CD14-positive monocyte (primary cell): Measurements from ENCODE around the gene VEGFC. TPM values are rescaled to one million over a fixed set of nuclear protein-coding genes. Genes with fewer than 3 reads are reported as not detected.

Experiments used
- DNase-seq, 3 donors: peaks; one replicate each; pipeline ENCODE4 v3.0.0-alpha.2; 2011 to 2022
- H2AFZ ChIP-seq: 2 replicates; pipeline ENCODE4 v1.6.0; 2012; ENCODE audit warnings: mild to moderate bottlenecking, low read depth, low read length, inconsistent platforms; ENCODE audit not compliant: insufficient read depth, poor library complexity, severe bottlenecking
- H3K27ac ChIP-seq, 2 donors: 1 replicate in 1 of 2; 2 replicates in 1 of 2; pipeline ENCODE4 v1.5.1; 2012 to 2013; ENCODE audit warnings: low read length in 2 of 2, control low read depth in 1 of 2, inconsistent platforms in 1 of 2, low read depth in 1 of 2, mild to moderate bottlenecking in 1 of 2
- H3K27me3 ChIP-seq, 2 donors: one replicate each; pipeline versions ENCODE4 v1.6.0 to v1.6.1; 2011 to 2013; ENCODE audit warnings: low read length in 2 of 2; ENCODE audit not compliant: control insufficient read depth in 2 of 2, insufficient read depth in 2 of 2
- H3K36me3 ChIP-seq, 2 donors: replicated peaks in 1 of 2; 1 replicate in 1 of 2; 2 replicates in 1 of 2; pipeline versions ENCODE4 v1.5.1 to v1.6.1; 2012 to 2013; ENCODE audit warnings: low read length in 2 of 2, control low read depth in 1 of 2, inconsistent platforms in 1 of 2, mild to moderate bottlenecking in 1 of 2; ENCODE audit not compliant: insufficient read depth in 2 of 2, control insufficient read depth in 1 of 2
- H3K4me1 ChIP-seq, 2 donors: 1 replicate in 1 of 2; 2 replicates in 1 of 2; pipeline versions ENCODE4 v1.5.1 to v1.6.1; 2012 to 2013; ENCODE audit warnings: low read length in 2 of 2, control low read depth in 1 of 2, inconsistent platforms in 1 of 2, mild to moderate bottlenecking in 1 of 2, moderate library complexity in 1 of 2; ENCODE audit not compliant: insufficient read depth in 2 of 2, control insufficient read depth in 1 of 2
- H3K4me2 ChIP-seq: replicated peaks from 2 replicates; pipeline ENCODE3; 2012; ENCODE audit warnings: low read length, moderate library complexity, mild to moderate bottlenecking; ENCODE audit not compliant: poor library complexity, severe bottlenecking; ENCODE audit errors: extremely low read depth
- H3K4me3 ChIP-seq, 3 experiments: fragments of 200-600 bp in 1 of 3; sonication (generic) in 1 of 3; replicated peaks in 1 of 3; 1 replicate in 2 of 3; 2 replicates in 1 of 3; pipeline ENCODE4 v1.5.1; 2011 to 2013; ENCODE audit warnings: low read length in 3 of 3, mild to moderate bottlenecking in 3 of 3, control low read depth in 2 of 3, low read depth in 2 of 3, inconsistent platforms in 1 of 3, moderate library complexity in 1 of 3
- H3K79me2 ChIP-seq: 2 replicates; pipeline ENCODE4 v1.6.0; 2012; ENCODE audit warnings: mild to moderate bottlenecking, control low read depth, inconsistent platforms, low read length, moderate library complexity; ENCODE audit not compliant: insufficient read depth
- H3K9ac ChIP-seq: 2 replicates; pipeline ENCODE4 v1.6.0; 2017; ENCODE audit warnings: low read length, mild to moderate bottlenecking; ENCODE audit not compliant: insufficient read depth, poor library complexity, severe bottlenecking
- H3K9me3 ChIP-seq, 2 donors: replicated peaks in 1 of 2; 1 replicate in 1 of 2; 2 replicates in 1 of 2; pipeline versions ENCODE4 v1.5.1 to v1.6.1; 2012 to 2013; ENCODE audit warnings: low read length in 2 of 2, control low read depth in 1 of 2; ENCODE audit not compliant: control insufficient read depth in 1 of 2, insufficient read depth in 1 of 2
- H4K20me1 ChIP-seq: 2 replicates; pipeline ENCODE4 v1.6.0; 2012; ENCODE audit warnings: mild to moderate bottlenecking, low read length, control low read depth, moderate library complexity; ENCODE audit not compliant: insufficient read depth
- H3K27ac Mint-ChIP-seq, 7 donors: one replicate each; pipeline ENCODE4 v1.8.0; 2020; ENCODE audit warnings: mild to moderate bottlenecking in 7 of 7, mixed read lengths in 7 of 7, moderate library complexity in 6 of 7, inconsistent platforms in 2 of 7
- H3K27me3 Mint-ChIP-seq, 3 donors: one replicate each; pipeline ENCODE4 v1.8.0; 2021 to 2022; ENCODE audit warnings: low read depth in 3 of 3, mild to moderate bottlenecking in 3 of 3, mixed read lengths in 3 of 3, moderate library complexity in 3 of 3, inconsistent platforms in 1 of 3
- H3K36me3 Mint-ChIP-seq, 2 donors: one replicate each; pipeline ENCODE4 v1.8.0; 2020; ENCODE audit warnings: mixed read lengths in 2 of 2, inconsistent platforms in 1 of 2, mild to moderate bottlenecking in 1 of 2
- H3K4me1 Mint-ChIP-seq: one replicate; pipeline ENCODE4 v1.8.0; 2020; ENCODE audit warnings: mild to moderate bottlenecking, mixed read lengths
- H3K4me3 Mint-ChIP-seq, 2 donors: one replicate each; pipeline ENCODE4 v1.8.0; 2020; ENCODE audit warnings: mild to moderate bottlenecking in 2 of 2, mixed read lengths in 2 of 2, moderate library complexity in 1 of 2
- H3K9me3 Mint-ChIP-seq, 7 donors: one replicate each; pipeline ENCODE4 v1.8.0; 2020 to 2022; ENCODE audit warnings: mixed read lengths in 7 of 7, mild to moderate bottlenecking in 6 of 7, moderate library complexity in 6 of 7, inconsistent platforms in 2 of 7
- CTCF ChIP-seq: fragments of 200-600 bp; IDR thresholded peaks from one replicate; pipeline ENCODE4 v1.8.0; 2022; ENCODE audit warnings: antibody characterized with exemption, mild to moderate bottlenecking
- WGBS: methylation state at CpG from one replicate; pipeline ENCODE4 v1.1.5; 2013; ENCODE audit warnings: missing lambda C conversion rate; ENCODE audit not compliant: insufficient coverage; 5-methylcytosine and 5-hydroxymethylcytosine counted together
- intact Hi-C, 2 donors: fragments of 100-400 bp; cut with micrococcal nuclease; formaldehyde crosslinking; loops; one replicate each; pipeline versions ENCODE4 v1.15.0 to v1.15.1; 2023
- polyA plus RNA-seq, 3 donors: library from polyadenylated mRNA; depleted of rRNA in 1 of 3; unstranded in 2 of 3; stranded (reverse) in 1 of 3; fragments of 300-500 nt in 2 of 3; fragments of >200 nt in 1 of 3; fragmentation: Illumina TruSeq in 2 of 3; gene quantifications; 1 replicate in 2 of 3; 2 replicates in 1 of 3; pipeline ENCODE4 v1.2.3, GENCODE V29; 2012 to 2021

Gene VEGFC
- polyA plus RNA-seq, 3 donors: not detected

- Mint-ChIP-seq H3K4me1 (no peaks in the 10 kb centered on the region), H3K36me3 (no peaks in the 10 kb centered on the region), H3K4me3 (no peak overlapping the region), H3K27me3 (peaks cover 0 to 2% (median 0%) of the 10 kb centered on the region in 3 donors), H3K9me3 (peaks cover 0 to 5% (median 0%) of the 10 kb centered on the region in 7 donors), H3K27ac (no peak overlapping the region)
- Histone ChIP-seq H3K79me2 (no peaks in the 10 kb centered on the region), H3K9me3 (no peaks in the 10 kb centered on the region), H3K27ac (no peak overlapping the region), H3K4me3 (no peak overlapping the region), H4K20me1 (no peaks in the 10 kb centered on the region), H2AFZ (no peak overlapping the region), H3K36me3 (no peaks in the 10 kb centered on the region), H3K27me3 (no peaks in the 10 kb centered on the region), H3K4me2 (no peak overlapping the region), H3K4me1 (no peaks in the 10 kb centered on the region), H3K9ac (no peak overlapping the region)
- intact Hi-C loops: no loop called here
- WGBS: no CpG with 5 or more reads among the region's 1 CpG
- no peak for DNase-seq
- no peak for TF ChIP-seq CTCF
Observed at GRCh38 chr4:176767183-176767582, 25.5 kb downstream of the VEGFC start.

DNA sequence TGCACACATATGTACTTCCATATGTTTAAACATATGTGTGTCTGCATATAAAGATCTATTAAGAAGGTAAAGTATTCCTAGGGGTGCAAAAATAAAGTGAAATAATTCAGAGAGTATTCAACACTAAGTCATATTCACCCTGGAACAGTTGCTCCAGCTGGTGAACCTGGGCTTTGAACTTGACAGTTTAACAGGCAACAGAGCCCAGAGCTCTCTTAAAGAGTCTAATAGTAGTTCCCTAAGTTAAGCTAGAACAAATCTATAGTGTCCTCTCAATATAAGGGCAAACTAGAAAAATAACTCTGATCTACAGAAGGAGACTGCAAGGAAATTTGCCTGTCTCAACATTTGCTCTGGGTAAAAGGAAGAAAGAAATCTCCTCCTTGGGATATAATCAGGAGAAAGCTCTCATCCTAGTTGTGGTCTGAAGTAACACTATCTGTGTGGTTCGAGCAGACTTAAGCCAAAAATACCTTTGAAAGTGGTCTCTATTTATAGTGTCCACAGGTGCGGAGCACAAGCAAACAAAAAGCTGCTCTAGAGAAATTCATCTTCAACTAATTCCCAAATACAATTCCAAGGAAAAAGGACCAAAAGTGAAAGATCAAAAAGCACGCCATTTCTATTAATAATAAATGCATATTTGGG is 29.9 kb downstream of the VEGFC start:
- Mint-ChIP-seq H3K27ac (no peak overlapping the region), H3K4me1 (no peaks in the 10 kb centered on the region), H3K36me3 (no peaks in the 10 kb centered on the region), H3K4me3 (no peak overlapping the region), H3K9me3 (peaks cover 0 to 5% (median 0%) of the 10 kb centered on the region in 7 donors), H3K27me3 (peaks cover 0 to 2% (median 2%) of the 10 kb centered on the region in 3 donors)
- Histone ChIP-seq H4K20me1 (no peaks in the 10 kb centered on the region), H3K4me2 (no peak overlapping the region), H3K79me2 (no peaks in the 10 kb centered on the region), H2AFZ (no peak overlapping the region), H3K36me3 (no peaks in the 10 kb centered on the region), H3K27ac (no peak overlapping the region), H3K9me3 (no peaks in the 10 kb centered on the region), H3K27me3 (no peaks in the 10 kb centered on the region), H3K9ac (no peak overlapping the region), H3K4me1 (no peaks in the 10 kb centered on the region), H3K4me3 (no peak overlapping the region)
- WGBS: no CpG with 5 or more reads among the region's 3 CpGs
- TF ChIP-seq CTCF: no peak
- intact Hi-C loops: no loop called here
- no peak for DNase-seq
